CD14-positive monocyte (primary cell): Measurements from ENCODE around the gene FBXO40. TPM values are rescaled to one million over a fixed set of nuclear protein-coding genes. Genes with fewer than 3 reads are reported as not detected.

ENCODE experiments used
- DNase-seq, 3 donors: peaks; one replicate each; pipeline ENCODE4 v3.0.0-alpha.2; 2011 to 2022
- H2AFZ ChIP-seq: 2 replicates; pipeline ENCODE4 v1.6.0; 2012; ENCODE audit warnings: mild to moderate bottlenecking, low read depth, low read length, inconsistent platforms; ENCODE audit not compliant: insufficient read depth, poor library complexity, severe bottlenecking
- H3K27ac ChIP-seq, 2 donors: 1 replicate in 1 of 2; 2 replicates in 1 of 2; pipeline ENCODE4 v1.5.1; 2012 to 2013; ENCODE audit warnings: low read length in 2 of 2, control low read depth in 1 of 2, inconsistent platforms in 1 of 2, low read depth in 1 of 2, mild to moderate bottlenecking in 1 of 2
- H3K27me3 ChIP-seq, 2 donors: one replicate each; pipeline versions ENCODE4 v1.6.0 to v1.6.1; 2011 to 2013; ENCODE audit warnings: low read length in 2 of 2; ENCODE audit not compliant: control insufficient read depth in 2 of 2, insufficient read depth in 2 of 2
- H3K36me3 ChIP-seq, 2 donors: replicated peaks in 1 of 2; 1 replicate in 1 of 2; 2 replicates in 1 of 2; pipeline versions ENCODE4 v1.5.1 to v1.6.1; 2012 to 2013; ENCODE audit warnings: low read length in 2 of 2, control low read depth in 1 of 2, inconsistent platforms in 1 of 2, mild to moderate bottlenecking in 1 of 2; ENCODE audit not compliant: insufficient read depth in 2 of 2, control insufficient read depth in 1 of 2
- H3K4me1 ChIP-seq, 2 donors: 1 replicate in 1 of 2; 2 replicates in 1 of 2; pipeline versions ENCODE4 v1.5.1 to v1.6.1; 2012 to 2013; ENCODE audit warnings: low read length in 2 of 2, control low read depth in 1 of 2, inconsistent platforms in 1 of 2, mild to moderate bottlenecking in 1 of 2, moderate library complexity in 1 of 2; ENCODE audit not compliant: insufficient read depth in 2 of 2, control insufficient read depth in 1 of 2
- H3K4me2 ChIP-seq: replicated peaks from 2 replicates; pipeline ENCODE3; 2012; ENCODE audit warnings: low read length, moderate library complexity, mild to moderate bottlenecking; ENCODE audit not compliant: poor library complexity, severe bottlenecking; ENCODE audit errors: extremely low read depth
- H3K4me3 ChIP-seq, 3 experiments: fragments of 200-600 bp in 1 of 3; sonication (generic) in 1 of 3; replicated peaks in 1 of 3; 1 replicate in 2 of 3; 2 replicates in 1 of 3; pipeline ENCODE4 v1.5.1; 2011 to 2013; ENCODE audit warnings: low read length in 3 of 3, mild to moderate bottlenecking in 3 of 3, control low read depth in 2 of 3, low read depth in 2 of 3, inconsistent platforms in 1 of 3, moderate library complexity in 1 of 3
- H3K79me2 ChIP-seq: 2 replicates; pipeline ENCODE4 v1.6.0; 2012; ENCODE audit warnings: mild to moderate bottlenecking, control low read depth, inconsistent platforms, low read length, moderate library complexity; ENCODE audit not compliant: insufficient read depth
- H3K9ac ChIP-seq: 2 replicates; pipeline ENCODE4 v1.6.0; 2017; ENCODE audit warnings: low read length, mild to moderate bottlenecking; ENCODE audit not compliant: insufficient read depth, poor library complexity, severe bottlenecking
- H3K9me3 ChIP-seq, 2 donors: replicated peaks in 1 of 2; 1 replicate in 1 of 2; 2 replicates in 1 of 2; pipeline versions ENCODE4 v1.5.1 to v1.6.1; 2012 to 2013; ENCODE audit warnings: low read length in 2 of 2, control low read depth in 1 of 2; ENCODE audit not compliant: control insufficient read depth in 1 of 2, insufficient read depth in 1 of 2
- H4K20me1 ChIP-seq: 2 replicates; pipeline ENCODE4 v1.6.0; 2012; ENCODE audit warnings: mild to moderate bottlenecking, low read length, control low read depth, moderate library complexity; ENCODE audit not compliant: insufficient read depth
- H3K27ac Mint-ChIP-seq, 7 donors: one replicate each; pipeline ENCODE4 v1.8.0; 2020; ENCODE audit warnings: mild to moderate bottlenecking in 7 of 7, mixed read lengths in 7 of 7, moderate library complexity in 6 of 7, inconsistent platforms in 2 of 7
- H3K27me3 Mint-ChIP-seq, 3 donors: one replicate each; pipeline ENCODE4 v1.8.0; 2021 to 2022; ENCODE audit warnings: low read depth in 3 of 3, mild to moderate bottlenecking in 3 of 3, mixed read lengths in 3 of 3, moderate library complexity in 3 of 3, inconsistent platforms in 1 of 3
- H3K36me3 Mint-ChIP-seq, 2 donors: one replicate each; pipeline ENCODE4 v1.8.0; 2020; ENCODE audit warnings: mixed read lengths in 2 of 2, inconsistent platforms in 1 of 2, mild to moderate bottlenecking in 1 of 2
- H3K4me1 Mint-ChIP-seq: one replicate; pipeline ENCODE4 v1.8.0; 2020; ENCODE audit warnings: mild to moderate bottlenecking, mixed read lengths
- H3K4me3 Mint-ChIP-seq, 2 donors: one replicate each; pipeline ENCODE4 v1.8.0; 2020; ENCODE audit warnings: mild to moderate bottlenecking in 2 of 2, mixed read lengths in 2 of 2, moderate library complexity in 1 of 2
- H3K9me3 Mint-ChIP-seq, 7 donors: one replicate each; pipeline ENCODE4 v1.8.0; 2020 to 2022; ENCODE audit warnings: mixed read lengths in 7 of 7, mild to moderate bottlenecking in 6 of 7, moderate library complexity in 6 of 7, inconsistent platforms in 2 of 7
- CTCF ChIP-seq: fragments of 200-600 bp; IDR thresholded peaks from one replicate; pipeline ENCODE4 v1.8.0; 2022; ENCODE audit warnings: antibody characterized with exemption, mild to moderate bottlenecking
- WGBS: methylation state at CpG from one replicate; pipeline ENCODE4 v1.1.5; 2013; ENCODE audit warnings: missing lambda C conversion rate; ENCODE audit not compliant: insufficient coverage; 5-methylcytosine and 5-hydroxymethylcytosine counted together
- intact Hi-C, 2 donors: fragments of 100-400 bp; cut with micrococcal nuclease; formaldehyde crosslinking; loops; one replicate each; pipeline versions ENCODE4 v1.15.0 to v1.15.1; 2023
- polyA plus RNA-seq, 3 donors: library from polyadenylated mRNA; depleted of rRNA in 1 of 3; unstranded in 2 of 3; stranded (reverse) in 1 of 3; fragments of 300-500 nt in 2 of 3; fragments of >200 nt in 1 of 3; fragmentation: Illumina TruSeq in 2 of 3; gene quantifications; 1 replicate in 2 of 3; 2 replicates in 1 of 3; pipeline ENCODE4 v1.2.3, GENCODE V29; 2012 to 2021

Gene FBXO40
- polyA plus RNA-seq, 3 donors, result not detected

- Mint-ChIP-seq H3K4me3 (peak overlapping the region in 1 of 2 donors; percentile 99), H3K9me3 (no peaks in the 10 kb centered on the region), H3K4me1 (peaks cover 51% of the 10 kb centered on the region), H3K27ac (peak overlapping the region; percentile 99 to 100 (median 100)), H3K36me3 (peaks cover 64 to 66% of the 10 kb centered on the region in 2 donors), H3K27me3 (no peaks in the 10 kb centered on the region)
- peaks cover 43 to 69% of the 10 kb centered on the region in 2 donors for H3K36me3 ChIP-seq
- peak overlapping the region; percentile 80 for H3K9ac ChIP-seq
- no peak for TF ChIP-seq CTCF
- H3K4me2 ChIP-seq, result peak overlapping the region; percentile 79
- peak overlapping the region in 1 of 3 experiments; percentile 80 for H3K4me3 ChIP-seq
- peaks cover 38 to 44% of the 10 kb centered on the region in 2 donors for H3K4me1 ChIP-seq
- H3K79me2 ChIP-seq, result peaks cover 41% of the 10 kb centered on the region
- H4K20me1 ChIP-seq, result peaks cover 33% of the 10 kb centered on the region
- peak overlapping the region; percentile 62 for H2AFZ ChIP-seq
- no peaks in the 10 kb centered on the region for H3K9me3 ChIP-seq
- WGBS, result 84% methylated on average over 5 of the region's 6 CpGs
- no peaks in the 10 kb centered on the region for H3K27me3 ChIP-seq
- peak overlapping the region; percentile 94 to 97 for H3K27ac ChIP-seq
- intact Hi-C loops, result loop anchor here (10.0 kb wide), 2 partner anchors 83 to 173 kb away; partner anchors contain the start of genes GOLGB1 (in 2 of the 2), EAF2 (in 1 of the 2) and IQCB1 (in 1 of the 2)
- peak in 1 of 3 donors; percentile 25 for DNase-seq
These were observed 68.2 kb downstream of the FBXO40 start for GRCh38 chr3:121661376-121661775.

- no peaks in the 10 kb centered on the region for H3K27me3 ChIP-seq
- H3K36me3 Mint-ChIP-seq, result peaks cover 58% of the 10 kb centered on the region in 2 donors
- H3K4me3 ChIP-seq, result no peak overlapping the region
- H3K4me2 ChIP-seq, result no peak overlapping the region
- H3K9me3 ChIP-seq, result no peaks in the 10 kb centered on the region
- intact Hi-C loops, result loop anchor here (10.0 kb wide), 2 partner anchors 82 to 172 kb away; partner anchors contain the start of genes GOLGB1 (in 2 of the 2), EAF2 (in 1 of the 2) and IQCB1 (in 1 of the 2)
- H2AFZ ChIP-seq, result no peak overlapping the region
- H4K20me1 ChIP-seq, result peaks cover 19% of the 10 kb centered on the region
- peaks cover 50 to 57% of the 10 kb centered on the region in 2 donors for H3K4me1 ChIP-seq
- no peaks in the 10 kb centered on the region for H3K9me3 Mint-ChIP-seq
- peaks cover 30 to 60% of the 10 kb centered on the region in 2 donors for H3K36me3 ChIP-seq
- H3K27ac Mint-ChIP-seq, result no peak overlapping the region
- peaks cover 27% of the 10 kb centered on the region for H3K79me2 ChIP-seq
- no peaks in the 10 kb centered on the region for H3K27me3 Mint-ChIP-seq
- H3K4me3 Mint-ChIP-seq, result no peak overlapping the region
- TF ChIP-seq CTCF, result no peak
- DNase-seq, result no peak
- no peak overlapping the region for H3K9ac ChIP-seq
- H3K27ac ChIP-seq, result no peak overlapping the region
- peaks cover 59% of the 10 kb centered on the region for H3K4me1 Mint-ChIP-seq
These were observed 69.6 kb downstream of the FBXO40 start for GRCh38 chr3:121662742-121663141.
